Endothelial cell of umbilical vein (primary cell): ENCODE results near the gene WDR86.

ENCODE experiments used
- EZH2 ChIP-seq: IDR thresholded peaks from 2 replicates; pipeline ENCODE4 v1.6.1; 2012; ENCODE audit warnings: borderline replicate concordance, low read depth, mild to moderate bottlenecking, moderate library complexity, low read length, inconsistent platforms; ENCODE audit not compliant: severe bottlenecking
- MYC ChIP-seq: IDR thresholded peaks from one replicate; pipeline ENCODE4 v1.6.1; 2011; ENCODE audit warnings: mild to moderate bottlenecking, low read depth, low read length
- POLR2A ChIP-seq: IDR thresholded peaks from 2 replicates; pipeline ENCODE4 v1.6.1; 2012; ENCODE audit warnings: low read depth, mild to moderate bottlenecking, control low read depth, low read length
- TF ChIP-seq, protein P1 (sequence below): IDR thresholded peaks from 2 replicates; pipeline ENCODE4 v1.6.1; 2011; ENCODE audit not compliant: insufficient read depth, insufficient read length
- TF ChIP-seq, protein P2 (sequence below), 2 donors: IDR thresholded peaks; 1 replicate in 1 of 2; 2 replicates in 1 of 2; pipeline ENCODE4 v1.5.1; 2011; ENCODE audit warnings: low read length in 2 of 2, mild to moderate bottlenecking in 2 of 2, moderate library complexity in 2 of 2, control low read depth in 1 of 2, inconsistent platforms in 1 of 2, low read depth in 1 of 2; ENCODE audit not compliant: insufficient read depth in 1 of 2; ENCODE audit errors: extremely low read depth in 1 of 2

- TF ChIP-seq, protein P1, sequence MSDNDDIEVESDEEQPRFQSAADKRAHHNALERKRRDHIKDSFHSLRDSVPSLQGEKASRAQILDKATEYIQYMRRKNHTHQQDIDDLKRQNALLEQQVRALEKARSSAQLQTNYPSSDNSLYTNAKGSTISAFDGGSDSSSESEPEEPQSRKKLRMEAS, result no peak
- TF ChIP-seq, protein P2, sequence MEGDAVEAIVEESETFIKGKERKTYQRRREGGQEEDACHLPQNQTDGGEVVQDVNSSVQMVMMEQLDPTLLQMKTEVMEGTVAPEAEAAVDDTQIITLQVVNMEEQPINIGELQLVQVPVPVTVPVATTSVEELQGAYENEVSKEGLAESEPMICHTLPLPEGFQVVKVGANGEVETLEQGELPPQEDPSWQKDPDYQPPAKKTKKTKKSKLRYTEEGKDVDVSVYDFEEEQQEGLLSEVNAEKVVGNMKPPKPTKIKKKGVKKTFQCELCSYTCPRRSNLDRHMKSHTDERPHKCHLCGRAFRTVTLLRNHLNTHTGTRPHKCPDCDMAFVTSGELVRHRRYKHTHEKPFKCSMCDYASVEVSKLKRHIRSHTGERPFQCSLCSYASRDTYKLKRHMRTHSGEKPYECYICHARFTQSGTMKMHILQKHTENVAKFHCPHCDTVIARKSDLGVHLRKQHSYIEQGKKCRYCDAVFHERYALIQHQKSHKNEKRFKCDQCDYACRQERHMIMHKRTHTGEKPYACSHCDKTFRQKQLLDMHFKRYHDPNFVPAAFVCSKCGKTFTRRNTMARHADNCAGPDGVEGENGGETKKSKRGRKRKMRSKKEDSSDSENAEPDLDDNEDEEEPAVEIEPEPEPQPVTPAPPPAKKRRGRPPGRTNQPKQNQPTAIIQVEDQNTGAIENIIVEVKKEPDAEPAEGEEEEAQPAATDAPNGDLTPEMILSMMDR (IDR thresholded peaks at IDR 0.05; ENCODE audit: extremely low read depth in 1 of 2, insufficient read depth in 1 of 2, low read depth in 1 of 2, low read length in 2 of 2), result no peak
- TF ChIP-seq EZH2 (no peak), POLR2A (no peak), MYC (no peak)
Observed at GRCh38 chr7:151342811-151343210, 67.0 kb downstream of the WDR86 start.
